AG04450 (cell line): ENCODE measurements around the gene POU2AF1. TPM values are rescaled to one million over a fixed set of nuclear protein-coding genes. Genes with fewer than 3 reads are reported as not detected.

Experiments
- CTCF ChIA-PET: fragments of 300-600, 350-600 bp; formaldehyde crosslinking; extraction: SDS; loops from one replicate; lab custom pipeline; 2022; ENCODE audit warnings: antibody characterized with exemption, inconsistent platforms; lab: Charles Lee
- POLR2A ChIA-PET: fragments of 350-600 bp; formaldehyde crosslinking; extraction: SDS; loops from one replicate; lab custom pipeline; 2021; ENCODE audit warnings: antibody characterized with exemption, inconsistent platforms; lab: Yijun Ruan, JAX
- DNase-seq: peaks from one replicate; pipeline ENCODE4 v3.0.0-alpha.2; 2011; ENCODE audit warnings: low read depth, low spot score
- H3K27ac ChIP-seq: one replicate; pipeline ENCODE4 v1.5.1; 2012; ENCODE audit warnings: low read depth, low read length, control low read depth
- H3K27me3 ChIP-seq: one replicate; pipeline ENCODE4 v1.6.0; 2012; ENCODE audit warnings: low read length; ENCODE audit not compliant: control insufficient read depth, insufficient read depth
- H3K4me3 ChIP-seq: 2 replicates; pipeline ENCODE4 v1.5.1; 2011; ENCODE audit warnings: mild to moderate bottlenecking, low read depth, low read length, control low read depth
- H3K9me3 ChIP-seq: 2 replicates; pipeline ENCODE4 v1.5.1; 2012; ENCODE audit warnings: low read length; ENCODE audit not compliant: control insufficient read depth, insufficient read depth
- CTCF ChIP-seq: IDR thresholded peaks from 2 replicates; pipeline ENCODE4 v1.5.1; 2011; ENCODE audit warnings: low read depth, low read length, control low read depth, inconsistent platforms
- polyA plus RNA-seq: library from polyadenylated mRNA; depleted of rRNA; stranded (reverse); fragments of >200 nt; gene quantifications from 2 replicates; pipeline ENCODE4 v1.2.3, GENCODE V29; 2011

Gene POU2AF1
- polyA plus RNA-seq, 1 experiment = not detected

GRCh38 chr11:111419181-111419580 is 40.1 kb upstream of the POU2AF1 start:
- ChIA-PET CTCF (interaction anchor here (2.6 to 4.4 kb wide), 3 partner anchors 9 to 136 kb away, joined by 9 to 36 read pairs (median 17); no protein-coding TSS in a partner anchor), POLR2A (no interaction called here)
- H3K9me3 ChIP-seq = peaks cover 2% of the 10 kb centered on the region; the same call in 1 of the 2 replicates
- H3K27me3 ChIP-seq = peaks cover 43% of the 10 kb centered on the region
- H3K4me3 ChIP-seq = no peak overlapping the region
- no peak for TF ChIP-seq CTCF
- no peak for DNase-seq
- no peak overlapping the region for H3K27ac ChIP-seq

- ChIA-PET CTCF (interaction anchor here (0.5 to 4.4 kb wide), 4 partner anchors 10 to 444 kb away, joined by 6 to 36 read pairs (median 13); no protein-coding TSS in a partner anchor), POLR2A (no interaction called here)
- Histone ChIP-seq H3K27me3 (peaks cover 40% of the 10 kb centered on the region), H3K4me3 (no peak overlapping the region), H3K9me3 (peaks cover 2% of the 10 kb centered on the region; the same call in 1 of the 2 replicates), H3K27ac (no peak overlapping the region)
- no peak for TF ChIP-seq CTCF
- no peak for DNase-seq
These were observed 39.3 kb upstream of the POU2AF1 start for GRCh38 chr11:111418436-111418787.

GRCh38 chr11:111417766-111418435 is 38.8 kb upstream of the POU2AF1 start:
- DNase-seq = peak; percentile 98
- H3K9me3 ChIP-seq = peaks cover 2% of the 10 kb centered on the region; the same call in 1 of the 2 replicates
- no peak for TF ChIP-seq CTCF
- H3K27ac ChIP-seq = peak overlapping the region; percentile 59
- CTCF ChIA-PET = interaction anchor here (0.5 to 4.4 kb wide), 4 partner anchors 10 to 443 kb away, joined by 6 to 36 read pairs (median 13); no protein-coding TSS in a partner anchor
- POLR2A ChIA-PET = no interaction called here
- peaks cover 40% of the 10 kb centered on the region for H3K27me3 ChIP-seq
- no peak overlapping the region for H3K4me3 ChIP-seq

- POLR2A ChIA-PET = no interaction called here
- peak overlapping the region; percentile 49 for H3K27ac ChIP-seq
- H3K9me3 ChIP-seq = peaks cover 2% of the 10 kb centered on the region; the same call in 1 of the 2 replicates
- no peak for TF ChIP-seq CTCF
- DNase-seq = peak; percentile 18
- H3K27me3 ChIP-seq = peaks cover 35% of the 10 kb centered on the region
- no peak overlapping the region for H3K4me3 ChIP-seq
- CTCF ChIA-PET = interaction anchor here (0.6 to 4.4 kb wide), 6 partner anchors 11 to 151 kb away, joined by 3 to 36 read pairs (median 6); no protein-coding TSS in a partner anchor
These were observed 38.1 kb upstream of the POU2AF1 start for GRCh38 chr11:111417011-111417765.
